ENCODE results near the gene RPL31. TPM values are rescaled to one million over a fixed set of nuclear protein-coding genes. Genes with fewer than 3 reads are reported as not detected.

The RPL31 gene
- total RNA-seq, 2 experiments from 2014 or later: 1,667 to 1,859 TPM

DNA sequence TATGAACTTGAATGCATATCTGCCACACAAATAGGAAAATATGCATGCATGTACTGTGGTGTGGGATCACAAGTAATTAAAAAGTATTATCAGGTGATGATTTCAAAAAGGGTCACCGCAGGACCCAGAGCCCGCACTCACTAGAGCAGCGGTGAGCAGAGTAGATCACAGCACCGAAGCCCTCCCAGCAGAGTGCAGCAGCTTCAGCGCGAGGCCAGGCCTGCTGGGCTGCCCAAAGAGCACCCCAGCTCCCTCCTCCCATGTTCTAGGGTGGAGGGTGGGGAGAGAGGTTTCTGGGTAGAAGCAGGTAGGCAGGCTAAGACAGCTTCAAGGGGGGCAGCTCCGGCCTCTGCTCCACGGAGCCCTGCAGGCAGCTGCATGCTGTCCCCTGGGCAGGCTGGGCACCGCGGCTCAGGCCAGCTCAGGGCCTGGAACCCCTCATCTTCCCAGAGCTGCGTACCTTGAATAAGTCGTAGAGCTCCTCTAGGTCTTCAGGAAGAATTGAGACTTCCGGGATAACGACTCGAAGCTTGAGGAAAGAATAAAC lies 24.9 kb downstream of the RPL31 start:
- Mint-ChIP-seq H3K9me3 (no peaks in the 10 kb centered on the region), H3K4me3 (no peak overlapping the region), H3K4me1 (ENCODE audit: low read depth) (no peaks in the 10 kb centered on the region), H3K27ac (no peak overlapping the region), H3K36me3 (ENCODE audit: low read depth) (no peaks in the 10 kb centered on the region), H3K27me3 (no peaks in the 10 kb centered on the region)
- intact Hi-C loops (cut with micrococcal nuclease): no loop called here
- CTCF ChIA-PET: interaction anchor here (0.9 to 1.6 kb wide), 3 partner anchors 10 to 178 kb away, joined by 5 to 9 read pairs (median 6); no protein-coding TSS in a partner anchor
- DNase-seq: no peak
- TF ChIP-seq, protein P1, sequence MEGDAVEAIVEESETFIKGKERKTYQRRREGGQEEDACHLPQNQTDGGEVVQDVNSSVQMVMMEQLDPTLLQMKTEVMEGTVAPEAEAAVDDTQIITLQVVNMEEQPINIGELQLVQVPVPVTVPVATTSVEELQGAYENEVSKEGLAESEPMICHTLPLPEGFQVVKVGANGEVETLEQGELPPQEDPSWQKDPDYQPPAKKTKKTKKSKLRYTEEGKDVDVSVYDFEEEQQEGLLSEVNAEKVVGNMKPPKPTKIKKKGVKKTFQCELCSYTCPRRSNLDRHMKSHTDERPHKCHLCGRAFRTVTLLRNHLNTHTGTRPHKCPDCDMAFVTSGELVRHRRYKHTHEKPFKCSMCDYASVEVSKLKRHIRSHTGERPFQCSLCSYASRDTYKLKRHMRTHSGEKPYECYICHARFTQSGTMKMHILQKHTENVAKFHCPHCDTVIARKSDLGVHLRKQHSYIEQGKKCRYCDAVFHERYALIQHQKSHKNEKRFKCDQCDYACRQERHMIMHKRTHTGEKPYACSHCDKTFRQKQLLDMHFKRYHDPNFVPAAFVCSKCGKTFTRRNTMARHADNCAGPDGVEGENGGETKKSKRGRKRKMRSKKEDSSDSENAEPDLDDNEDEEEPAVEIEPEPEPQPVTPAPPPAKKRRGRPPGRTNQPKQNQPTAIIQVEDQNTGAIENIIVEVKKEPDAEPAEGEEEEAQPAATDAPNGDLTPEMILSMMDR (IDR thresholded peaks at IDR 0.05): no peak
- POLR2A ChIA-PET: no interaction called here
- no peak for ATAC-seq

DNA sequence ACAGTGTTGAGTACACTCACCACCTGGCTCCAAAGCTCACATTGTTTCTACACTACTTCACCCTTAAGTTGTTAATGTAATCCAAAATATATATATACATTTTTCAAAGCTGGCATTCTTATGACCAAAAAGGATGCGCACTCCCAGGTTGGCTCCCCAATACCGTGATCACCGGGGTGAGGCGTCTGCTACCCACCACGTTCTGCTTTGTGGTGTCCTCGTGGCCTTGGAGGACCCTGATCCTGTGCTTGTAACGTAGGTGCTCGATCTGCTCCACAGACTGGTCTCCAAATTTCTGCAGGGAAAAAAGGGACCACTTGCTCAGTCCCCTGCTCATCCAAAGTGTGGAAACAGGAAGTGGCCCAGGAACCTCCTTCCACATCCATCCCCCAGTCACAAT lies 25.8 kb downstream of the RPL31 start:
- no peak overlapping the region for H3K27ac Mint-ChIP-seq
- POLR2A ChIA-PET: no interaction called here

DNA sequence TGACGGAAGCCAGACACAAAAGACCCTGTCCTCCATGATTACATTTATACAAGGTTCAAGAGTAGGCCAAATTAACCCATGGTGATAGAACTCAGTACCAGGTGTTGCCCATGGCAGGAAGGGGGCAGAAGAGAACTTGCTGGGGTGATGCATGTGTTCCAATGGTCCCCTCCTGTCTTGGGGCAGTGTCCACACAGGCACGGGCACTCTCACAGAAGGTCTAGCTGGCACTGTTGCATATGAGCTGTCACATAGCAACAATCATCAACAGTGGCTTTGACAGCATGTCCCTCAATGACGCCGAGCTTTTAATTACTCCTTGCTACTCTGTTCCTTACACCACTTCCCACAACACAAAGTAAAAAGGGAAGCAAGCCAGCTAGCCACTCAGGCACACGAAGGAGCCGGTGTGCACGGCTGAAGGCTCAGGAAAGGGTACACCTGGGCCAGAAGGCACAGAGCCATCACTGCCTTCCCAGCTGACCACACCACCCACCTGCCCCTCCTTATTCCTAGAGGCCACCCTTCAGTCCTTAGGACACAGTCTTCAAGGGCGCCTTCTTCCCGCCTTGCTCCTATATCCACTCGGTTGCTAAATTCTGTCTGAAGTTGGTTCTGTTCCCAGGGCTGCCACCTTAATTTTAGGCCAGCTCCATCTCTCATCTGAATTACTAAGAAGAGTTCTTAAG lies 28.9 kb downstream of the RPL31 start:
- DNase-seq (no peak), ATAC-seq (no peak)
- no peaks in the 10 kb centered on the region for H3K36me3 Mint-ChIP-seq (ENCODE audit: low read depth)
- no peaks in the 10 kb centered on the region for H3K9me3 Mint-ChIP-seq
- CTCF ChIA-PET: interaction anchor here (1.9 to 2.3 kb wide), 2 partner anchors 19 to 175 kb away, joined by 7 to 10 read pairs; no protein-coding TSS in a partner anchor
- POLR2A ChIA-PET: no interaction called here
- intact Hi-C loops (cut with micrococcal nuclease): loop anchor here (10.0 kb wide), 1 partner anchor 174 kb away; no protein-coding TSS in a partner anchor
- H3K27me3 Mint-ChIP-seq: no peaks in the 10 kb centered on the region
- no peaks in the 10 kb centered on the region for H3K4me1 Mint-ChIP-seq (ENCODE audit: low read depth)
- H3K4me3 Mint-ChIP-seq: no peak overlapping the region
- TF ChIP-seq, protein P1 (IDR thresholded peaks at IDR 0.05): no peak
- H3K27ac Mint-ChIP-seq: no peak overlapping the region

More for the DNA sequence above, 25.8 kb downstream of the RPL31 start:
- H3K4me1 Mint-ChIP-seq (ENCODE audit: low read depth): no peaks in the 10 kb centered on the region
- TF ChIP-seq, protein P1 (IDR thresholded peaks at IDR 0.05): no peak
- H3K9me3 Mint-ChIP-seq: no peaks in the 10 kb centered on the region
- no peaks in the 10 kb centered on the region for H3K36me3 Mint-ChIP-seq (ENCODE audit: low read depth)
- no peak overlapping the region for H3K4me3 Mint-ChIP-seq
- DNase-seq (no peak), ATAC-seq (no peak)
- H3K27me3 Mint-ChIP-seq: no peaks in the 10 kb centered on the region
- CTCF ChIA-PET: interaction anchor here (1.5 to 1.6 kb wide), 2 partner anchors 15 to 178 kb away, joined by 6 to 9 read pairs; no protein-coding TSS in a partner anchor
- intact Hi-C loops (cut with micrococcal nuclease): no loop called here

DNA sequence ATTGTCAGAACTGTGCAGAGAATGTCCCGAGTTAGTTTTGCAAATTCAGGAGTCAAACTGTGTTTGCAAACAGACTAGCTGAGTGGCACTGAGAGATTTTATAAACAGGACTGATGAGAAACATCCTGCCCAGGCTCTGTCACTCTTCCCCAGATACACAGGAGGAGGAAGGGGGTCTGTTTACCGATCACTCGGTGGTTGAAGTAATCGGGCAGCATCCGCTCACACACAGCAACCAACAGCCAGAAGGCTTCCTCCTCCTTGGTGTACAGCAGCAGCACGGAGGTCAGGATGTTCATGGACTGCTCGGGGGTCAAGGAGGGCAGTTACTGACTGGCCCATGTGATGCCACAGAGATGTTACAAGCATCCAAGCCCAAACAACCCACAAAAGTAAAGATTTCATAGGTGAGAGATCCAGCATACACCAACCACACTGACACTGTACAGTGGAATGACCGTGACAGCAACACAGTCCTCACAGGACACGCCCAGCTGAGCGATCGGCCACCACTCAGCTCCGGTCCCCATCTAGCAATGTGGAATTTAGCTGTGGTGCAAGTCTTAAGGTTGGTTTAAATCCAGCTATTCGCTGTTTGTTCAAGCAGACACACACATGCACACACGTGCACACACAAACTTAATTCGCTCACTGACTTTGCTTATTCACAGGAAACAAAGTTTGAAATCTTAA lies 30.1 kb downstream of the RPL31 start:
- no peak overlapping the region for H3K27ac Mint-ChIP-seq
- ChIA-PET CTCF (interaction anchor here (1.9 to 2.3 kb wide), 2 partner anchors 20 to 173 kb away, joined by 7 to 10 read pairs; no protein-coding TSS in a partner anchor), POLR2A (no interaction called here)
- no peaks in the 10 kb centered on the region for H3K9me3 Mint-ChIP-seq
- DNase-seq (no peak), ATAC-seq (no peak)
- no peaks in the 10 kb centered on the region for H3K27me3 Mint-ChIP-seq
- TF ChIP-seq, protein P1 (IDR thresholded peaks at IDR 0.05): no peak
- H3K36me3 Mint-ChIP-seq (ENCODE audit: low read depth): no peaks in the 10 kb centered on the region
- intact Hi-C loops (cut with micrococcal nuclease): loop anchor here (10.0 kb wide), 1 partner anchor 173 kb away; no protein-coding TSS in a partner anchor
- H3K4me3 Mint-ChIP-seq: no peak overlapping the region
- no peaks in the 10 kb centered on the region for H3K4me1 Mint-ChIP-seq (ENCODE audit: low read depth)
